DMS79 (cell line): Measurements from ENCODE around the gene PSD2.
"Not testable (repeated sequence)": the region's sequence is repeated elsewhere in the genome, so short reads cannot be mapped to it uniquely, and the experiment has no call there.

Source experiments
- DNase-seq: peaks from one replicate; lab custom pipeline; 2025; lab: John Stamatoyannopoulos, UW

The PSD2 gene

DNA sequence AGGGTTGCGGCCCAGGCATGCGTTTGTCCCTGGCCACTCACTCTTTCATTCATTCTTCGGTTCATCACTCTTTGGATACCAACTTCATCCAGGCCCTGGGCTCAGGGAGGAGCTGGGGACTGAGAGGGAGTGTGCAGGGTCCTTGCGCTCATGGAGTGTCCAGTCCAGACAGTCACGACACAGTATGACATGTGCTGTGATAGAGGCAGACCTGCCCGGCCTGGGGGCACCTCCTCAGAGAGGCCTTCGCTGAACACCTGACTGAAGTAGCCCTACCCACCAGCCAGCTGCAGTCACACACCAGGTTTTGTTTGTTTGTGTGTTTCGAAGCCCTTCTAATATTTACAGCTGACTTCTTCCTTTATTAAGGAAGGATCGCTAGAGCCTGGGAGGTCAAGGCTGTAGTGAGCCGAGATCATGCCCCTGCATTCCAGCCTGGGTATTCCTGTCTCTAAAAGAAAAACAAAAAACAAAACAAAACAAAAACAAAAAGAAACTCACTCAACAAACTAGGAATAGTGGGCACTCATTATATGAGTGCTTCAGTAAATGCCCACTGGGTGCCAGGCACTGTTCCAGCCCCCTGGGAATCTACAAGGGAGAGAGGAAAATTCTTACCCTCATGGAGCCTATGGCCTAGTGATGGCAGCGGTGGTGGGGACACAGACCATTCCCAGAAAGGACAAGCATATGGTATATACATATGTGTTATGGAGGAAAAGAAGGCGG is 6.3 kb upstream of the PSD2 start:
- no peak for DNase-seq

DNA sequence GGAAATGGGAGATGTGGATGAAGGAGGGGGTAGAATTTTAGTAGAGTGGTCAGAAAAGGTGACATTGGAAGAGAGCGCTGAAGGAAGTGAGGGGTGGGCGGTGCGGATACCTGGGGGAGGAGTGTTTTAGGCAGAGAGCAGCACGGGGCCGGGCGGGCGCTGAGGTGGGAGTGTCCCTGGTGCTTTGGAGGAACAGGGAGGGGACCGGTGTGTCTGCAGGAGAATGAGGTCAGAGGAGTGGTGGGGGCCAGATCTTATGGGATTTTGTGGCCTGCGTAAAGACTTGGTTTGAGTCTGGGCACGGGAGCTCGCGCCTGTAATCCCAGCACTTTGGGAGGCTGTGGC is 5.8 kb upstream of the PSD2 start:
- DNase-seq = no peak

DNA sequence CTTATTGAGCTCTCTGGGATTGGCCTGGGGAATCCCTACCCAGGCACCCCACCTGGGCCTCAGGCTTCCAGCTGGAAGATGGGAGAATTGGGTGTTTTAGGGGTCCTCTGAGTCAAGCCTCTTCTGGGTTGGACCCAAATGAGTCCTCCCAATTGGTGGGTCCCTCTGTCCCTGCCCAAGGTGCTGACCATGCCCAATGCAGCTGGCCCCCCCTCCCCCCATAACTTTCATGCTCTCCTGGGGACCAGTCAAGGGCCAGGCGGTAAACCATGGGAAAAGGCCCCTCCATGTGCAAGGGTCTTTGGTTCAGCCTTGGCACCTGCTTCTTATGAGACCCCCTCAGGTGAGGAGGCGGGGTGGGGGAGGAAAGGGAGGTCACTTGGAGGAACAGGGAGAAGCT is 3.4 kb upstream of the PSD2 start:
- DNase-seq = no peak

DNA sequence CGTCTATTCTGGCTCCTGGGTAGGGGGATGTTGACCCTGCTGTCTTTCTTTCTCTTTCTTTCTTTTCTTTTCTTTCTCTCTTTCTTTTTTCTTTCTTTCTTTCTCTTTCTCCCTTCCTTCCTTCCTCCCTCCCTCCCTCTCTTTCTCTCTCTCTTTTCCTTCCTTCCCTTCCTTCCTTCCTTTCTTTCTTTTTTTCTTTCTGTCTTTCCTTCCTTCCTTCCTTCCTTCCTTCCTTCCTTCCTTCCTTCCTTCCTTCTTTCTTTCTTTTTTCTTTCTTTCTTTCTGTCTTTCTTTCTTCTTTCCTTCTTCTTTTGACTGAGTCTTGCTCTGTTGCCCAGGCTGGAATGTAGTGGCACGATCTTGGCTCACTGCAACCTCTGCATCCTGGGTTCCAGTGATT is 3.0 kb upstream of the PSD2 start:
- DNase-seq = not testable (repeated sequence)

DNA sequence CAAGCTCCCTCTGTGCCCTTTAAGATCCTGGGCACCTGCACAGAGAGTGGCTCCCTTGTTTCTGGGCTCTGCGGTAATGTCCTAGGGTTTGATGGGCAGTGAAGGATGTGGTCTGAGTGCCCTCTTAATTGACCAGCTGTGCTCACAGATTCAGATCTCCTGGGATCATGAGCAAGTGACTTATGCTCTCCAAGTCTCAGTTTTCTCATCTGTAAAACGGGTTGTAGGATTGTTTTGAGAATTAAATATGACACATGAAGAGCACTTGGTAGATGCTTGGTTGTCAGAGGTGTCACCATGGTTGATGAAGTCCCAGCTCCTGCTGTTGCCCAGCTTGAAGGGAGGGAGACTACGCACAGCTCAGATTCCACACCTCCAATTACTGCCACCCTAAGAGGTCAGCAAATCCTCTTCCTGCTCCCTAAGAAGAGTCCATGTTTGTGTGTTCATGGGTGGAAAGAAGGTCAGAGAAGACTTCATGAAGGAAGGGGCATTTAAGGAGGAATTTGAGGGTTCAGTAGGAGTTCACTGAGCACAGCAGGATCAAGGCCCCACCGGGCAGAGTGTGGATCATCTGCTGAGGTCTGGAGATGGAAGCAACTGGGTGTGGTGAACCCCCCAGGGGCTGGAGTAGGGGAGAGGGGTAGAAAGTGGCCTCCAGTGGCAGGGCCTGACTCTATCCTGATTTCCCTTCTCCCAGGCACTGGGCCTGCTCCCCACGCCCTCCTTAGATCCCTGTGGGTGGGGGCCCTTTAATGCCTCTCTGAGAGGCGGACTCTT is 1.4 kb upstream of the PSD2 start:
- no peak for DNase-seq

DNA sequence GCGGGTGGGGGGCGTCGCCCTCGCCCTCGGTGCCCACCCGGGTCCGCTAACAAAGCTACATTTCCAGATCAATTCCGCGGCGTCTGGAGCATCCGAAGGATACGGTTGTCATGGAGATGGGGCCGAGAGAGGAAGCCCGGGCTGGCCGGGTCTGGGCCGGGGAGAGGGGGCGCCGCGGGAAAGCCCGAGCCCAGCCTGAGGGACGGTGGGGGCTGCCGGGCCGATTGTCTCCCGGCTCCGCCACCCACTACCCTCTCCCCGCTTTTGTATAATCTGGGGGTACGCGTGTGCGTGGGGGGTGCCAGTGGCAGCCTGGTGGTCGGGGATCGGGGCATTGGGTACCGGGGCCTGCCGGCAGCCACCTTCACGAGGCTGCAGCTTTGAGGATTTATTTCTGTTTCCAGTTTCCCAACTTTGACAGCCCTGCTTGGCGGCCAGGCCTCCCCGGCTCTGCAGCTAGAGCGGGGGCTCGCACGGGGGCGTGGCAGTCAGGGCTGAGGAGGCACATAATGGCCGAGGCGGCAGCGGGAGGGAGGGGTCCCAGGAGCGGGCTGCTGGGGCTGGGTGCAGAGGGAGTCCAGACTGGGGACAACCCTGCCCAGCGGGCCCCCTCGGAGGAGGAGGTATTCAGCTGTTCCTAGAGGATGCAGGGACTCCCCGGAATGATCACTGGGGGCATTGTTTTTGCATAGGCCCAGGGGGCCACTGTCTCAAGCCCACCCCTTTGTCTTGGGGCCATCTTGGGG is 626 bp downstream of the PSD2 start:
- peak; percentile 1 for DNase-seq

DNA sequence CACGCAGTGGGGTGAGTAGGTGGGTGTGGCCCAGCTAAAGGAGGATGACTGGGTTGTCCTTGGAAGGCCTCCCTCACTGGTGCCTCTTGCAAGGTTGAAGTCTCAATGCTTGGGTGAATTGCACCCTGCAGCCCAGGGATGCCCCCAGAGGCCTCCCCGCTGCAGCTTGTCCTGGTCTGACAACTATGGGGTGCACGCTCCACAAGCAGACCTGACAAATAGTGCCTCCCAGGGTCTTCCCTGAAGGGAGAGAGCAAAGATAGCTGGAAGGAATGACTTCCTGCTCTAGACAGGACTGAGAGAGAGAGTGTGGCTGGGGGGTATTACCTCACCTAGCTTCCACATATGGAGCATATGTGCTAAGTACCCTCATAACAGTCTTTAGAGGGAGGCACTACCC is 1.7 kb downstream of the PSD2 start:
- no peak for DNase-seq

DNA sequence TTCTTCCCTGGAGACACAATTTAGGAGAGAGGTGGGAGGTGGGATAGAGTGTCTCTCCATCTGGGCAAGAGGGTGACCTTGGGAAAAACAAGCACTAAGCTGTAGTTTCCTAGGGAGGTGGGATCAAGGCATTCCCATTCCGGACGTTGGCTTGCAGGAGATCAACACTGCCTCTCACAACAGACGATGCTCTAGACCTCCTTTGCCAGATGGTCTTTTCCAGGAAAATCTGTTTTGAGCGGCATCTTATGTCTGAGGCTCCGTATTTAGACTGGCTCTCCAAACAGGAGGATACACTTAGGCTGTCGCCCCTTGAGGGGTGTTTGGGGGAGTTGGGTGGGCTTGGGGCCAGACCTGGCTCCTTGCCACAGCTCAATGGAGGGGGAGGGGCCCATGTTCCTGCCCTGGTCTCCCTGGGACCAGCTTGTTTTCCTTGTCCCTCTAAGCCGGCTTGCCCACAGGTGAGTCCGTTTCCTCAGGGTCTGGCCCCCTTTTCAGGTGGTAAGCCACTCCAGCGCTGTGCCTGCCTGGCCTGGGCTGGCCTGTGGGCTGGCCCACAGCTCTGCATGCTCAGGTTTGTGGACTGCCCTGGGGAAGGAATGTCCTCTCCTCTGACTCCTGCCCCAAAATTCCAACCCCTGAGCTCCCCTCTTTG is 2.4 kb downstream of the PSD2 start:
- DNase-seq = no peak

DNA sequence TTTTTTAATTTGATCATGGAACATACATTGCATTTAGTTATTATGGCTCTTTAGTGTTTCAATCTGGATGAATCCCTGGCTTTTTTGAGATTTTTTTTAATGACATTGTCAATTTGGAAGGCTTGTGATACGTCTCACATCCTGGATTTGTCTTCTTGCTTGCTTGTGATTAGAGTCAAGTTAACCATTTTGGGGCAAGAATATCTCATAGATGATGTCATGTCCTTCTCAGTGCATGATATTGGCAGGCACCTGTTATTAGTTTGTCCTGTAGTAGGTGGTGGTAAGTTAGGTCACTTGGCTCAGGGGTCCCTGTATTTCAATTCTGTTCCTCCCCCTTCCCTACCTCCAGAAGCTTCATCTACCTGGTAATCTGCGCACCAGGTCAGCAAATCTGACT is 3.3 kb downstream of the PSD2 start:
- DNase-seq = no peak

DNA sequence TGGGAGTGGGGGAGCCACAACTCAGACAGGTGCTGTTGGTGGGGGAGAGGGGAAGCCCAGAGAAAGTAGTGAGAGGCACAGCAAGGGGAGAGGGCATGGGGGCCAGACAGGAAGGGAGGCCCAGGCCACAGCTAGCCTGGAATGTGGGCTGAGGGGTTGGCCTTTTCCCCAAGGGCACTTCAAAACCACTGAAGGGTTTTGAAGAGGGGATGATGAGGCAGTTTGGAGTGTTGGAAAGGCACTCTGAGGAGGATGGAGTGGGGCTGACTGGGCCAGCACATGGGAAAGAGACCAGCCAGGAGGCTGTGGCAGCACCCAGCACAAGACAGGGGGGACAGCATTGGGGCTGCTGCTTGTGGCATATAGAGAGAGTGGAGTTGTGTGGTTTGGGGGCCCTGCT is 3.8 kb downstream of the PSD2 start:
- DNase-seq = peak; percentile 55

DNA sequence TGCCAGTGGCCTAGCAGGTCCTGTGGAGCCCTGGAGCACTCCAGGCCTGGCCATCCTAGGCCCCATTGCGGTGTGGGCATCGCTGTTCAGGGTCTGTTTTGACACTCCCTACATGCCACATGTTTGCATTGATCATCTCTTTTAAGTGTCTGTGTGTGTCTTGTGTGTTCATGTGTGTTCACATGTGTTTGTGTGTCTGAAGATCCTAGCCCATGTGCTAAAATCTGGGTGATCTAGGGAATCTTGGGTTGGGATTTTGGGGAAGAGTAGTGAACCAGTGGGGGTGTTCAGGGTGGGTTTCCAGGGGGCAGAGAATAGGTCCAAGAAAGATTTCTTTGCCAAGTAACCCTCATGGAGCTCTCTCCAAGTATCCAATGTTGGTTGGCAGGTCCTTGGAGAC is 8.4 kb downstream of the PSD2 start:
- DNase-seq = no peak

DNA sequence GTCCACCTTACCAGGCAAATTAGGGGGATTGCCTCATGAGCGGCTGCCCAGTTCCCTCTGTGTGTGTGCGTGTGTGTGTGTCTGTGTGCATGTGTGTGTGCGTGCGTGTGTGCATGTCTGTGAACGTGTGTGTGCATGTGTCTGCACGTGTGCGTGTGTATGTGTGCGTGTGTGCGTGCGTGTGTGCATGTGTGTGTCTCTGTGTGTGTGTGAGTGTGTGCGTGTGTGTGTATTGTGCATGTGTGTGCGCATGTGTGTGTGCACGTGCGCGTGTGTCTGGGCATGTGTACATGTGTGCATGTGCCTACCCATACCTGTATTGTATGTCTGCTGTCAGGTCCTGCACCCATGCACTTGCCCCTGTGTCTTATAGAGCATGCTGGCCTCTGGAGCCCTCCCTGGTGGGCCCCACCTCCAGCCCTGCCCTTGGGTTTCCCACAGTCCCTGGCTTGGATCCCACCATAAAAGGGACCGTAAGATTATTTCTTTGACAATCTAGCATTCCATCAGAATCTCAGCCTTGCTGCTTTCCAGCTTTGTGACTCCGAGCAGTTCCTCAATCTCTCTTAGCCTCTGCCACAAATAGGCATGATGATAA is 9.3 kb downstream of the PSD2 start:
- no peak for DNase-seq

DNA sequence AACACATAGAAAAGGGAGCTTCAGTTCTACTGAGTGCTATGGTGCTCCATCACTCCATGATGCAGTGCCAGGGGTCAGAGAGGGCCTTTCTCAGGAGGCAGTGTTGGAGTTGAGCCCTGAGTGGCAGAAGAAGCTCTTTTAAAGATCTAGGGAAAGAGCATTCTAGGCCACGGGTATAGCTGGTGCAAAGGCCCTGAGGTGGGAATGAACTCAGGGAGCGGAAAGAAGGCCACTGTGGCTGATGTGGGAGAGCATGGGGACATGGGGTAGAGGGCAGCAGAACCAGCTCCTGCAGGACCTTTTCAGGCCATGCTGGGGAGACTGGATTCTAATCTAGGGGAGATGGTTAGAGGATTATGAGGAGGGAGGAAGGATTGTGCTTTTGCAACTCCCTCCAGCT is 9.9 kb downstream of the PSD2 start:
- DNase-seq = no peak

DNA sequence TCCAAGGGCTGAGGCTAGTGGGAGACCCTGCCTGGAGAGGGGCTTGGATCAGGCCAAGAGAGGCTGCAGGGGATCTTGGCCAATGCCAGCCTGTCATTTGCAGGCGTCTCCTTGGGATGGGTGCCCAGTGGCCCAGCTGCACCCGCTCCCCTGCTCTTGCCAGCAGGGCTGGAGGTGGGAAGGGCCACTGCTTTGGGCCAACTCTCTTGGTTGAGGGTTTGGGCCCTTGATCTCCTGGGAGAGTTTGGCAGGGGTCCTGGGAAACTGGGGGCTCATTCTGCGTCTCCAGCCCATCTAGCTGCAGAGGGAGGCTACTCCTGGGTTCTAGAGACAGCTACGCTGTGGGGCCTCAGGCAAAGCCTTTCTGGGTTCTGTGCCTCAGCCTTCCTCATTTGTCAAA is 10.5 kb downstream of the PSD2 start:
- DNase-seq = no peak

DNA sequence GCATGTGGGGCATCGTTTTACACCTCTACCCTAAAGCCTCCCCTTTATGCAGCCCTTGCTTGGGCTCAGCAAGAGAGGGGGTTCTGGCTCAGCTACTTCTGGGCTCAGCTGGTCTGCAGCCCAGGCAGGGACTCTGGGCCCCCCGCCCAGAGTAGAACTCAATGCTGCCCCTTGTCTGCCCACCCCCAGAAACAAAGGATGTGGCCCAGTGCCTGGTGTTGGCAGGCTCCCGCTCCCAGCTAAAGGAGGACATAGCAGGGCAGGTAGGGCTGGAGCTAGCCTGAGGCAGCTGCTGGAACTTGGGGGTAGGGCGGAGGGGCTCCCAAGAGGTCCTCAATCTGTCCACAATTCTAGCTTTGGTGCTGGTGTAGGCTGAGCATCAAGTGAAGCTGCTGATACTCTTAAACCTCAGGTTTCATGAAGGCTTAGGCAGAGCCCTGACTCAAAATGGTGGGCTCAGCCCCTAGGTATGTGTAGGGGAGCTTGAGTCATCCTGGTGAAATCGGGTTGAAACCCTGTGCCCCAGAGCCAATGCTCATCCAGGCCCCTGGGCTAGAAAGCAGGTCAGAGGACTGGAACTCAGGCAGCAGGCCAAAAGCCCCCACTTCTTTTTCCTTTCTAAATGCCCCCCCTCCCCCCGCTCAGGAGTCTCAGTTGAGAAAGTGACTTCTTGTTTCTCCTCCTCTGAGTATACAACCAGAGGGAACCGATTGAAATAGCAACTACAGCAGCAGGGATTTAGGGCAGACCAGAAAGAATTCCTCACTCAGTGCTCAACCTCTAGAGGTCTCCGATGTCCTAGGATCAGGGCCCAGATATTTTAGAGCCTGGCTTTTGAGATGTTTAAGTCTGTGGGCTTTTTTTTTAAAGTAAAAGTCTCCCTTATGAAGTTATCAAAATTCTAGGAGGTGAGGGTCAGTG is 11.4 kb downstream of the PSD2 start:
- DNase-seq = no peak

DNA sequence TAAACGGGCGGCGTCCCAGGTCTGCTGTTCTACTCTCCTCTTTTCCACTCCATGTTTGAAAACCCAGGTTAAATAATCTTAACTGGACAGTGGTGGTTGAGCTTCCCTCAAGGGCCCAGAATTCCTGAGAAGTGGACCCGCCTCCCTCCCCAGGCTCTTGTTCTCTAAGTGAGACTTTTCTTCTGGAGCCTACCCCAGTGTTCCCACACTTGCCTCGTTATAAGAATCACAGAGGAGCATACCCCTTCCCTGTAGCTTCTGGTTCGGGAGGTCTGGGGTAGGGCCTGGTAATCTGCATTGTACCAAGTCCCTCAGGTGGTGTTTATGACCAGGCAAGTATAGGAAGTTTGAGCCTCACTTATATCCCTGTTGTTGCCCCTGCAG is 12.0 kb downstream of the PSD2 start:
- DNase-seq = no peak

DNA sequence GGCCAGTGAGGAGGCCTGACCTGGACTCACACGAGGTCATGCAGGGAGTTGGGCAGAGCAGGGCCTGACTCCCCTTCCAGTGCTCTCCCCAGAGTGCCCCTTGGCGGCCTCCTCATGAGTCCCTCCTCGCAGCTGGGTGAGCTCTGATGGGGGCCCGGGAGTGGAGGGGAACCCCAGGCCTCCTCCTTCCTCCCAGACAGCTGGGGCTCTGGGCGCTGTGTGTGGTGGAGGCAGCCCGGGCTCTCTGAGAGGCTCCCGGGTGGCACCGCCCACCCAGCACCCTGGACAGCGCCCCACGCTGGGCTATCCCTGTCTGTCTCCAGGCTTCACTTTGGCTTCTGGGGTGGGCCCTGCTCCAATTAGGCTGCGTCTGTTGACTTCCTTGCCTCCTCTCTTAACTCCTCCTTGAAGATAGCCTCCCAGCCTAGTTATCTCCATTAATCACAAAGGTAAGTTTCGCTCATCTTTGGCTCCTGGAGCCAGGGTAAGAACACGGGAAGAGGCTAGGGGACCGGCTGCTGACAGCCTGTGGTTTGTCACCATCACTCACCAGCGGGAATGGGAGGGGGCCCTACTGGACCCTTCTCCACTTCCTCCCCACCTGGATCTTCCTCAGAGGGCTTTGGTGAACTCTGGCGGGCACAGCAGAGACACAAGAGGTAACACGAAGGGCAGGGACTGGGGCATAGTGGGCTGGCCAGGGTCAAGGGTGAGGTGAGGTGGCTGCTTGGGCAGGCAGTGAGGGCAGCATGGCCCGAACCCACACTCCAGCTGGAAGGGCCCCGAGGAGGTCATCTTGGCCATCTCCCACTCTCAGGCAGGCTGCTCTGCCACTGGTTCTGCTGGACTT is 13.1 kb downstream of the PSD2 start:
- DNase-seq = no peak

DNA sequence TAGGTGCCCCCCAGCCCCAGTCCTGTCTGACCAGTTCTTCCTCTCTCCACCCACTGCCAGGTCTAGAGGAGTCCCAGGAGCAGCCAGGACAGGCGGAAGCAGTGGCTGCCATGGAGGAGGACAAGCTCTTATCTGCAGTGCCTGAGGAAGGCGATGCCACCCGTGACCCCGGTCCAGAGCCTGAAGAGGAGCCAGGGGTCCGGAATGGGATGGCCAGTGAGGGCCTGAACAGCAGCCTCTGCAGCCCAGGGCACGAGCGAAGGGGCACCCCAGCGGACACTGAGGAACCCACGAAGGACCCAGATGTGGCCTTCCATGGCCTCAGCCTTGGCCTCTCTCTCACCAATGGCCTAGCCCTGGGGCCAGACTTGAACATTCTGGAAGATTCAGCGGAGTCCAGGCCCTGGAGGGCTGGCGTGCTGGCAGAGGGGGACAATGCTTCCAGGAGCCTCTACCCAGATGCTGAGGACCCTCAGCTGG is 13.8 kb downstream of the PSD2 start:
- DNase-seq = no peak

DNA sequence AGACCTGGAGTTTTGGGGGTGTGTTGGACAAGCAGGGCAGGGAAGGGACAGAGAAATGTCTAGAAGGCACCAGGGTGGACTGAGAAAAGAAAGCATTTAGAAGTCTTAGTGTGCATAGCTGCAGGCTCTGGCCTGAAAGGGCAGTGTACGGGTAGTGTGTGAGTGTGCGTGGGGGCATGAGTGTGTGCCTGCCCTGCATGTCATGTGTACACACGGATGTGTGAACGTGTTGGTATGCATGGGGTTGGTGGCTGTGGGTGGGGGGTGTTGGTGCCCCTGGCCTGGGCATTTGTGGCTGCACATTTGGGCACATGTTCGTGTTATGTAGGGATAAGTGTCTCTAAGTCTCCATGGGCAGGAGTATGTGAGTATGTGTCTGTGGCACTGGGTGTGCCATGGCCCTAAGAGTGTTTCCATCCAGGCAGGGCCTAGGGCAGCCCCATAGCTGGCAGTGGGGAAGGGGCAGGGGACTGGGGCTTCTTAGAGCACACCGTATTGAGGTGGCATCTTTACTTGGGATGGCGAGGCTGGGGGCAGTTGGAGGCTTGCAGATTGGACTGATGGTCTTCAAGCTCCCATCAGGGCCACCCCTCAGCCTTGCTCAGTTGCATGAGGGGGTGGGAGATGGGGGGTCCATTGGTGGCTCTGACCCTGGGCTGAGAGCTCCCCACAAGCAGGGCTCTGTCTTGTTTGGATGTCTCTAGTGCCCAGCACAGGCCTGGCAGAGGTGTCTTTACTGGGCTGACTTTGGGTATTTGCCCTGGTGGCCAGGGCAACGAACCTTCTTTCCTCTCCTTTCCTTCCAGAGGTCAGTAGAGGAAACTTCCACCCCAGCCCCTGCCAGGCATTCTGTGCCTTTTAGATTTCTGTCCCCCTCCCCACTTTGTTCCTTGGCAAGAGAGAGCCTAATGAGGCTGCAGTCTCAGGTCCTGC is 15.0 kb downstream of the PSD2 start:
- DNase-seq = no peak
